ENCODE results near the gene KRTAP20-4.

KRTAP20-4 gene

GRCh38 chr21:30623362-30623761 is 2.9 kb downstream of the KRTAP20-4 start:
- H3K36me3 ChIP-seq (replicated peaks; ENCODE audit: insufficient read depth, low read length): no peaks in the 10 kb centered on the region
- no peak overlapping the region for H3K4me3 ChIP-seq (ENCODE audit: low read length)
- no peaks in the 10 kb centered on the region for H4K20me1 ChIP-seq (ENCODE audit: insufficient read depth, low read length)
- no peaks in the 10 kb centered on the region for H3K9me3 ChIP-seq (replicated peaks; ENCODE audit: insufficient read depth, low read length)
- no peak overlapping the region for H3K27ac ChIP-seq (ENCODE audit: low read length)
- no peak overlapping the region for H2AFZ ChIP-seq (ENCODE audit: low read length)
- H3K4me2 ChIP-seq (ENCODE audit: low read depth, low read length): no peak overlapping the region
- no peak overlapping the region for H3K9ac ChIP-seq (ENCODE audit: low read length)
- TF ChIP-seq EZH2phosphoT487 (IDR thresholded peaks at IDR 0.05; ENCODE audit: low read length): no peak
- no peak for TF ChIP-seq CTCF (IDR thresholded peaks at IDR 0.05; ENCODE audit: low read length)
- no peak for TF ChIP-seq EZH2 (optimal IDR thresholded peaks at IDR 0.05; ENCODE audit: low read depth, low read length)
- DNase-seq: no peak
- H3K79me2 ChIP-seq (ENCODE audit: low read length): no peaks in the 10 kb centered on the region
- no peaks in the 10 kb centered on the region for H3K4me1 ChIP-seq (ENCODE audit: low read length)
- no peaks in the 10 kb centered on the region for H3K9me2 ChIP-seq (replicated peaks; ENCODE audit: insufficient read depth, low read length)
- no peaks in the 10 kb centered on the region for H3F3A ChIP-seq (ENCODE audit: insufficient read depth, low read length)
- no peaks in the 10 kb centered on the region for H3K27me3 ChIP-seq (replicated peaks; ENCODE audit: insufficient read depth, low read length)

- H3K27me3 ChIP-seq (replicated peaks; ENCODE audit: insufficient read depth, low read length): no peaks in the 10 kb centered on the region
Measured at GRCh38 chr21:30625449-30626165, 5.2 kb downstream of the KRTAP20-4 start.

GRCh38 chr21:30628109-30628508 is 7.7 kb downstream of the KRTAP20-4 start:
- Histone ChIP-seq H3K4me3 (ENCODE audit: low read length) (no peak overlapping the region), H3K79me2 (ENCODE audit: low read length) (no peaks in the 10 kb centered on the region), H3K36me3 (replicated peaks; ENCODE audit: insufficient read depth, low read length) (no peaks in the 10 kb centered on the region), H3K4me1 (ENCODE audit: low read length) (no peaks in the 10 kb centered on the region), H3K9ac (ENCODE audit: low read length) (no peak overlapping the region), H3F3A (ENCODE audit: insufficient read depth, low read length) (no peaks in the 10 kb centered on the region), H4K20me1 (ENCODE audit: insufficient read depth, low read length) (no peaks in the 10 kb centered on the region), H2AFZ (ENCODE audit: low read length) (no peak overlapping the region), H3K27ac (ENCODE audit: low read length) (no peak overlapping the region), H3K9me2 (replicated peaks; ENCODE audit: insufficient read depth, low read length) (no peaks in the 10 kb centered on the region), H3K9me3 (replicated peaks; ENCODE audit: insufficient read depth, low read length) (no peaks in the 10 kb centered on the region), H3K4me2 (ENCODE audit: low read depth, low read length) (no peak overlapping the region), H3K27me3 (replicated peaks; ENCODE audit: insufficient read depth, low read length) (no peaks in the 10 kb centered on the region)
- no peak for DNase-seq
- no peak for TF ChIP-seq EZH2phosphoT487 (IDR thresholded peaks at IDR 0.05; ENCODE audit: low read length)
- TF ChIP-seq CTCF (IDR thresholded peaks at IDR 0.05; ENCODE audit: low read length): no peak
- TF ChIP-seq EZH2 (optimal IDR thresholded peaks at IDR 0.05; ENCODE audit: low read depth, low read length): no peak

More at GRCh38 chr21:30625449-30626165, 5.2 kb downstream of the KRTAP20-4 start:
- no peaks in the 10 kb centered on the region for H4K20me1 ChIP-seq (ENCODE audit: insufficient read depth, low read length)
- no peaks in the 10 kb centered on the region for H3K9me3 ChIP-seq (replicated peaks; ENCODE audit: insufficient read depth, low read length)
- H3K4me1 ChIP-seq (ENCODE audit: low read length): no peaks in the 10 kb centered on the region
- no peaks in the 10 kb centered on the region for H3K9me2 ChIP-seq (replicated peaks; ENCODE audit: insufficient read depth, low read length)
- H3K9ac ChIP-seq (ENCODE audit: low read length): no peak overlapping the region
- no peaks in the 10 kb centered on the region for H3F3A ChIP-seq (ENCODE audit: insufficient read depth, low read length)
- H3K27ac ChIP-seq (ENCODE audit: low read length): no peak overlapping the region
- DNase-seq: no peak
- H2AFZ ChIP-seq (ENCODE audit: low read length): no peak overlapping the region
- no peaks in the 10 kb centered on the region for H3K79me2 ChIP-seq (ENCODE audit: low read length)
- no peaks in the 10 kb centered on the region for H3K36me3 ChIP-seq (replicated peaks; ENCODE audit: insufficient read depth, low read length)
- no peak overlapping the region for H3K4me2 ChIP-seq (ENCODE audit: low read depth, low read length)
- no peak for TF ChIP-seq EZH2phosphoT487 (IDR thresholded peaks at IDR 0.05; ENCODE audit: low read length)
- no peak for TF ChIP-seq EZH2 (optimal IDR thresholded peaks at IDR 0.05; ENCODE audit: low read depth, low read length)
- no peak overlapping the region for H3K4me3 ChIP-seq (ENCODE audit: low read length)

- Histone ChIP-seq H3K36me3 (replicated peaks; ENCODE audit: insufficient read depth, low read length) (no peaks in the 10 kb centered on the region), H3K4me1 (ENCODE audit: low read length) (no peaks in the 10 kb centered on the region), H3K9ac (ENCODE audit: low read length) (no peak overlapping the region), H2AFZ (ENCODE audit: low read length) (no peak overlapping the region), H3K79me2 (ENCODE audit: low read length) (no peaks in the 10 kb centered on the region), H3K27me3 (replicated peaks; ENCODE audit: insufficient read depth, low read length) (no peaks in the 10 kb centered on the region), H3K4me2 (ENCODE audit: low read depth, low read length) (no peak overlapping the region), H3K9me2 (replicated peaks; ENCODE audit: insufficient read depth, low read length) (no peaks in the 10 kb centered on the region), H3F3A (ENCODE audit: insufficient read depth, low read length) (no peaks in the 10 kb centered on the region), H4K20me1 (ENCODE audit: insufficient read depth, low read length) (no peaks in the 10 kb centered on the region), H3K4me3 (ENCODE audit: low read length) (no peak overlapping the region), H3K27ac (ENCODE audit: low read length) (no peak overlapping the region), H3K9me3 (replicated peaks; ENCODE audit: insufficient read depth, low read length) (no peaks in the 10 kb centered on the region)
- no peak for DNase-seq
- TF ChIP-seq CTCF (IDR thresholded peaks at IDR 0.05; ENCODE audit: low read length) (no peak), EZH2phosphoT487 (IDR thresholded peaks at IDR 0.05; ENCODE audit: low read length) (no peak), EZH2 (optimal IDR thresholded peaks at IDR 0.05; ENCODE audit: low read depth, low read length) (no peak)
Measured at GRCh38 chr21:30629200-30629599, 8.8 kb downstream of the KRTAP20-4 start.

Measured in MM.1S (cell line).